ENCODE results near the gene TMEM255B.

DNA sequence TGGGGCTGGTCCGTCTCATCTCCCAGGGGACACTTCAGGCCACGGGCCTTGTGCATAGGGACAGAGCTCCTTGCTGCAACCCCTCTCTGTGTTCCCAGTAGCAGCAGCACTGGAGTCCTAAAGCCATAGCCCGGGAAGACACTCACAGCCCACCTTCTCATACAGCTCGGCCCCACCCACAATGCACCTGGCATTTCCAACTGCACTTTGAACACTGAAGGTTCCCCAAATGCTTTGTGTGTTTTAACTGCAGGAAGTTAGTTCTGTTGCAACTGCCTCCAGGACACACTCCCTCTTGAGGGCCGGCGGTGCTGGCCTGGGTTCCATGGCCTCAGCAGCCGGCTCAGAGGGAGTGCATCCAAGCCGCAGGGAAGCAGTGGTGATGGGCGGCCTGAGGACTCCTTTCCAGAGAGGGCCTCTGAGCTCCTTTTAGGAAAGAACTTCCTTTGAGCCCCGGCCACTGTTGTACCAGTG lies 22.7 kb upstream of the TMEM255B start:
- no peak for TF ChIP-seq CTCF (conservative IDR thresholded peaks at IDR 0.05; ENCODE audit: low read length)
- TF ChIP-seq EZH2phosphoT487 (IDR thresholded peaks at IDR 0.05; ENCODE audit: borderline replicate concordance): no peak
